K562 (cell line): ENCODE measurements around the gene PLA2G3.

Experiments used
- CHD1 ChIP-seq: fragments of 200-600 bp; sonication (generic); IDR thresholded peaks from one replicate; pipeline ENCODE4 v1.6.1; 2012; ENCODE audit warnings: mild to moderate bottlenecking, moderate library complexity, low read length, inconsistent platforms
- FOXJ3 ChIP-seq: sonication (generic); formaldehyde crosslinking; IDR thresholded peaks from 2 replicates; pipeline ENCODE4 v1.4.0; 2020; ENCODE audit warnings: mild to moderate bottlenecking, missing genetic modification reagents
- POLR2AphosphoS2 ChIP-seq: IDR thresholded peaks from 2 replicates; pipeline ENCODE4 v1.6.1; 2012; ENCODE audit warnings: low read length, improper control_type of control experiment
- POLR2AphosphoS5 ChIP-seq: IDR thresholded peaks from 2 replicates; pipeline ENCODE4 v1.6.1; 2011; ENCODE audit warnings: mild to moderate bottlenecking, low read depth, low read length, moderate library complexity; ENCODE audit not compliant: control insufficient read depth, insufficient read depth
- RAD51 ChIP-seq: fragments of 450-650 bp; IDR thresholded peaks from 2 replicates; pipeline ENCODE4 v1.7.1; 2016; ENCODE audit warnings: low read depth, mild to moderate bottlenecking, borderline replicate concordance

DNA sequence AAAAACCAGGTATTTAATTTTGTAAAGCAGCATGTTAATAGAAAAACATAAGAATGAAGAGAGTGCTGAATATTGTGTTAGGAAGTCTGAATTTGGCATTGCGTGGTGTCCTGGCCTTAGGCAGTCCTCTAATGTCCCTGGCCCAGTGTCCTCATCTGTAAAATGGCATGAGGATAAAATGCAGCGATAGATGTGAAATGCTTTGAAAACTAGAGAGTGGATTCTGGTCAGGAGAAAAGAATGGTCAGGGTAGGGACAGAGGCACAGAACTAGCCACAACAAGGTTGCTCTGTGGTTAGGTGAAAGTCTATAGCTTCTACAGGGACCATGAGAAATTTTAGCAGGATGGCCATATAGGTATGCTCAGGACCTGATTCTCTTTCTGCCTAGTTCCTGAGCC lies 38.6 kb upstream of the PLA2G3 start:
- no peak for TF ChIP-seq FOXJ3 (CRISPR knock-in tag)
- no peak for TF ChIP-seq POLR2AphosphoS2
- no peak for TF ChIP-seq POLR2AphosphoS5
- TF ChIP-seq CHD1, result no peak
- TF ChIP-seq RAD51, result no peak
